Measurements from ENCODE around the gene MRC1. TPM values are rescaled to one million over a fixed set of nuclear protein-coding genes. Genes with fewer than 3 reads are reported as not detected.
"Not testable (repeated sequence)": the region's sequence is repeated elsewhere in the genome, so short reads cannot be mapped to it uniquely, and the experiment has no call there.

The MRC1 gene
- total RNA-seq, 4 donors from 2014 or later = 3.3 to 9.8 (median 5.9) TPM

- H3K9me3 ChIP-seq = no peaks in the 10 kb centered on the region
- H3K27me3 ChIP-seq = no peaks in the 10 kb centered on the region
- no peaks in the 10 kb centered on the region for H3K36me3 ChIP-seq
- H3K4me1 ChIP-seq = no peaks in the 10 kb centered on the region
- no peak overlapping the region for H3K27ac ChIP-seq
- no peak overlapping the region for H3K4me3 ChIP-seq
- DNase-seq (ENCODE audit: low spot score in 2 of 2) = no peak
- TF ChIP-seq, protein P1, sequence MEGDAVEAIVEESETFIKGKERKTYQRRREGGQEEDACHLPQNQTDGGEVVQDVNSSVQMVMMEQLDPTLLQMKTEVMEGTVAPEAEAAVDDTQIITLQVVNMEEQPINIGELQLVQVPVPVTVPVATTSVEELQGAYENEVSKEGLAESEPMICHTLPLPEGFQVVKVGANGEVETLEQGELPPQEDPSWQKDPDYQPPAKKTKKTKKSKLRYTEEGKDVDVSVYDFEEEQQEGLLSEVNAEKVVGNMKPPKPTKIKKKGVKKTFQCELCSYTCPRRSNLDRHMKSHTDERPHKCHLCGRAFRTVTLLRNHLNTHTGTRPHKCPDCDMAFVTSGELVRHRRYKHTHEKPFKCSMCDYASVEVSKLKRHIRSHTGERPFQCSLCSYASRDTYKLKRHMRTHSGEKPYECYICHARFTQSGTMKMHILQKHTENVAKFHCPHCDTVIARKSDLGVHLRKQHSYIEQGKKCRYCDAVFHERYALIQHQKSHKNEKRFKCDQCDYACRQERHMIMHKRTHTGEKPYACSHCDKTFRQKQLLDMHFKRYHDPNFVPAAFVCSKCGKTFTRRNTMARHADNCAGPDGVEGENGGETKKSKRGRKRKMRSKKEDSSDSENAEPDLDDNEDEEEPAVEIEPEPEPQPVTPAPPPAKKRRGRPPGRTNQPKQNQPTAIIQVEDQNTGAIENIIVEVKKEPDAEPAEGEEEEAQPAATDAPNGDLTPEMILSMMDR (IDR thresholded peaks at IDR 0.05) = no peak
- no peak for TF ChIP-seq POLR2A (IDR thresholded peaks at IDR 0.05)
- no peak for TF ChIP-seq POLR2AphosphoS5 (IDR thresholded peaks at IDR 0.05)
- no peak for TF ChIP-seq EP300 (IDR thresholded peaks at IDR 0.05)
- 72% methylated on average over 4 of the region's 4 CpGs for WGBS
Measured at GRCh38 chr10:17915181-17915580, 106.0 kb downstream of the MRC1 start.

- no peaks in the 10 kb centered on the region for H3K9me3 ChIP-seq
- no peaks in the 10 kb centered on the region for H3K27me3 ChIP-seq
- no peaks in the 10 kb centered on the region for H3K36me3 ChIP-seq
- TF ChIP-seq POLR2A (IDR thresholded peaks at IDR 0.05) = no peak
- TF ChIP-seq, protein P1 (IDR thresholded peaks at IDR 0.05) = no peak
- no peak for TF ChIP-seq EP300 (IDR thresholded peaks at IDR 0.05)
- TF ChIP-seq POLR2AphosphoS5 (IDR thresholded peaks at IDR 0.05) = no peak
- no peaks in the 10 kb centered on the region for H3K4me1 ChIP-seq
- WGBS = 72% methylated on average over 12 of the region's 12 CpGs
- no peak overlapping the region for H3K4me3 ChIP-seq
- H3K27ac ChIP-seq = no peak overlapping the region
- no peak for DNase-seq (ENCODE audit: low spot score in 2 of 2)
Measured at GRCh38 chr10:17918187-17918903, 109.2 kb downstream of the MRC1 start.

DNA sequence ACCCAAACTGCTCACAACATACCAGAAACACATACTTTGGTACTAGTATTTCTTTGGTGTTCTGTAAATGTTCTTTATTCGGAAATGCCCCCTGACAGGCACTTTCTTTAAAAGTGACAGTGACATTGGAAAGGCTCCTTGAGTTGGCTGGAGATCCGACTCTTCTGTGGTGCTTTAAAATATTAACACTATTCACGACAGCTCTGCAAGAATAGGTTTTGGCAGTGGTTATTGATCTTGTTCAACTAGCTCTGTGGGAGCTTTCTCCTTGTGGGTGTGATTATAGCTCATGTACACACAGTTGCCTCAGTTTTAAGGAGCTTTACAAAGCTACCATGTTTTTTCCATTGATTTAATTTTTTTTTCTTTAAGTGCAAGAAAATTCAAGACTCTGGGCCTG lies 112.2 kb downstream of the MRC1 start:
- no peak for TF ChIP-seq POLR2A (IDR thresholded peaks at IDR 0.05)
- TF ChIP-seq, protein P1 (IDR thresholded peaks at IDR 0.05) = no peak
- no peak for TF ChIP-seq EP300 (IDR thresholded peaks at IDR 0.05)
- TF ChIP-seq POLR2AphosphoS5 (IDR thresholded peaks at IDR 0.05) = no peak
- Histone ChIP-seq H3K36me3 (no peaks in the 10 kb centered on the region), H3K27ac (no peak overlapping the region), H3K9me3 (no peaks in the 10 kb centered on the region), H3K4me3 (no peak overlapping the region), H3K4me1 (no peaks in the 10 kb centered on the region), H3K27me3 (no peaks in the 10 kb centered on the region)
- no peak for DNase-seq (ENCODE audit: low spot score in 2 of 2)
- 78% methylated on average over 3 of the region's 3 CpGs for WGBS

DNA sequence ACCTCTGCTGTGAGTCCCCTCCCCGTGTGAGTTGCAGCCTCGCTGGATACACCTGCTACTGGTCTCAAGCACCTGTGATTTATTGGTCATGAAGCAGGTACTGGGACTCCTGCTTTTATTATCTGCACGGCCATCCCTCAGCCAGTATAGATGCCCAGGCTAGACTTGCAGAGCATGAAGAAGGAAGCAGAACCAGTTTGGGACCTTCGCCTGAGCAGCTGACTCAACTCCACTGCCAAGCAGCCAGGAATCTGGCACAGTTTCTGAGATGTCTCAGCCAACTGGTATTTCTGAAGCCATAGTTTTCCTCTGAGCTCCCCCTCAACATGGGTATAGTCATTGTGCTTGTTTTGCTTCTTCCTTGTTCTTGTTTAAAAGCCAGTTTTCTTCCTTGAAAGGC lies 114.6 kb downstream of the MRC1 start:
- 48% methylated on average over 3 of the region's 4 CpGs for WGBS
- H3K27me3 ChIP-seq = no peaks in the 10 kb centered on the region
- no peaks in the 10 kb centered on the region for H3K4me1 ChIP-seq
- no peak overlapping the region for H3K4me3 ChIP-seq
- no peak overlapping the region for H3K27ac ChIP-seq
- H3K9me3 ChIP-seq = no peaks in the 10 kb centered on the region
- DNase-seq (ENCODE audit: low spot score in 2 of 2) = no peak
- H3K36me3 ChIP-seq = no peaks in the 10 kb centered on the region
- TF ChIP-seq POLR2AphosphoS5 (IDR thresholded peaks at IDR 0.05) (no peak), POLR2A (IDR thresholded peaks at IDR 0.05) (no peak), EP300 (IDR thresholded peaks at IDR 0.05) (no peak)
- TF ChIP-seq, protein P1 (IDR thresholded peaks at IDR 0.05) = no peak

DNA sequence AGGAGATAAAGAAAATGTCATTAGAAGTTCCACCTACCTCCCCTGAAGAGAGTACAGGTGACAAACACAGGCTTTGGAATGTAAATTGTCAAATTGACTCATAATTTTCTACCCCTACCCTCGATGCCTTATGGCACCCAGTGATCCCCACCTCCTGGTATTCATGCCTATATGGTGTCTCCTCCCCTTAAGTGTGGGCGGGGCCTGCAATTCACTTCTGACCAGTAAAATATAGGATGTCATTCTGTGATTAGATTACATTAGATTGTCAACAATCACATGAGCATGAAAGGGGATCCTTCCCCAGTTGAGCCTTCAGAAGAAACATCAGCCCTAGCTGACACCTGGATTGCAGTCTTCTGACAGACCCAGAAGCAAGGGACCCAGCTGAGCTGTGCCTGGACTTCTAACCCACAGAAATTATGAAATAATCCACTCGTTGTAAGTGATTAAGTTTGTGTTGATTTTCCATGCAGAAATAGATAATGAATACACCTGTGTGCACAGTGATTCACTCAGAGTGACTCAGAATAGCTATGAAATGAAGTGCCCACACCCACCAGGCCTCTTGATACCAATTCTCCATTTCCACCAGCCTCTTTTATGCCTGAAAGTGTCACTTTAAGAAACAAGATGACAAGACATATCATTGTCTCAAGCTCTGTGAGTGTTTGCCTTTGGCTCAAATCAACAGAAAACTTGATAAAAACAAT lies 134.0 kb downstream of the MRC1 start:
- Histone ChIP-seq H3K27me3 (no peaks in the 10 kb centered on the region), H3K27ac (no peak overlapping the region), H3K4me1 (no peaks in the 10 kb centered on the region), H3K4me3 (no peak overlapping the region), H3K9me3 (no peaks in the 10 kb centered on the region), H3K36me3 (no peaks in the 10 kb centered on the region)
- TF ChIP-seq POLR2A (IDR thresholded peaks at IDR 0.05) (no peak), EP300 (IDR thresholded peaks at IDR 0.05) (no peak), POLR2AphosphoS5 (IDR thresholded peaks at IDR 0.05) (no peak)
- TF ChIP-seq, protein P1 (IDR thresholded peaks at IDR 0.05) = no peak
- 62% methylated on average over 3 of the region's 3 CpGs for WGBS
- no peak for DNase-seq (ENCODE audit: low spot score in 2 of 2)

DNA sequence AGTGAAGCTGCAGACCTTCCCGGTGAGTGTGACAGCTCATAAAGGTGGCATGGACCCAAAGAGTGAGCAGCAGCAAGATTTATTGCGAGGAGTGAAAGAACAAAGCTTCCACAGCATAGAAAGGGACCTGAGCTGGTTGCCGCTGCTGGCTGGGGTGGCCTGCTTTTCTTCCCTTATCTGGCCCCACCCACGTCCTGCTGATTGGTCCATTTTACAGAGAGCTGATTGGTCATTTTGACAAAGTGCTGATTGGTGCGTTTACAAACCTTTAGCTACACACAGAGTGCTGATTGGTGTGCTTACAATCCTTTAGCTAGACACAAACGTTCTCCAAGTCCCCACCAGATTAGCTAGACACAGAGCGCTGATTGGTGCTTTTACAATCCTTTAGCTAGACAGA lies 141.1 kb downstream of the MRC1 start:
- not testable (repeated sequence) for H3K9me3 ChIP-seq; H3K36me3 ChIP-seq; DNase-seq (ENCODE audit: low spot score in 2 of 2); H3K27me3 ChIP-seq; H3K4me1 ChIP-seq; H3K27ac ChIP-seq; H3K4me3 ChIP-seq
- 68% methylated on average over 7 of the region's 7 CpGs for WGBS
